GM10248 (cell line): Measurements from ENCODE around the gene LRBA.

ENCODE experiments used
- CTCF ChIA-PET: fragments of 300-600 bp; sonication (Branson Sonifier 250); formaldehyde crosslinking; extraction: SDS; loops from one replicate; lab custom pipeline; 2021; ENCODE audit warnings: antibody characterized with exemption; lab: Yijun Ruan, JAX
- POLR2A ChIA-PET: fragments of 350-650 bp; sonication (Branson Sonifier 250); formaldehyde crosslinking; extraction: SDS; loops from one replicate; lab custom pipeline; 2020; ENCODE audit warnings: antibody characterized with exemption; lab: Yijun Ruan, JAX
- DNase-seq: peaks from one replicate; pipeline ENCODE4 v3.0.0; 2012; ENCODE audit errors: extremely low spot score
- TF ChIP-seq, protein P1 (sequence below): IDR thresholded peaks from 2 replicates; pipeline ENCODE4 v1.5.1; 2012; ENCODE audit warnings: mild to moderate bottlenecking, low read depth; ENCODE audit errors: extremely low read depth, missing control alignments, control extremely low read depth

LRBA gene

DNA sequence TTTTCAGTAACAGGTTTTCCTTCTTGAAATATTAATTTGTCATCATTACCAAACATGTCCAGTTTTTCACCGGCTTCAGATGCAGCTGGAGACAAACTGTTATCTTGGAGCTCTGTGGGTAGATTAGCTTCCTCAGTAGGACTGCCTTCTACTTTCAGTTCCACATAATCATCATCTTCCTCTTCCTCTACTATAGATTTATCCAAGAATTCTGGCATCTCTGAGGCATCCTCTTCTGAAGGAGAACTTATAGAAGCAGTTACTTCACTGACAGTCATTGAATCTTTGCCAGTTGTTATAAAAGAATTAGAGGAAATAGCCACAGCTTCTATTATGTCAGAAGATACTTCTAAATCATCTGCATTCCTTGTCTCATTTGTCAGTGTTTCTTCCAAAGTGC is 162.9 kb downstream of the LRBA start:
- ChIA-PET CTCF (interaction anchor here (0.7 to 1.1 kb wide), 2 partner anchors 15 to 54 kb away, joined by 3 to 4 read pairs; no protein-coding TSS in a partner anchor), POLR2A (no interaction called here)
- DNase-seq: no peak
- TF ChIP-seq, protein P1, sequence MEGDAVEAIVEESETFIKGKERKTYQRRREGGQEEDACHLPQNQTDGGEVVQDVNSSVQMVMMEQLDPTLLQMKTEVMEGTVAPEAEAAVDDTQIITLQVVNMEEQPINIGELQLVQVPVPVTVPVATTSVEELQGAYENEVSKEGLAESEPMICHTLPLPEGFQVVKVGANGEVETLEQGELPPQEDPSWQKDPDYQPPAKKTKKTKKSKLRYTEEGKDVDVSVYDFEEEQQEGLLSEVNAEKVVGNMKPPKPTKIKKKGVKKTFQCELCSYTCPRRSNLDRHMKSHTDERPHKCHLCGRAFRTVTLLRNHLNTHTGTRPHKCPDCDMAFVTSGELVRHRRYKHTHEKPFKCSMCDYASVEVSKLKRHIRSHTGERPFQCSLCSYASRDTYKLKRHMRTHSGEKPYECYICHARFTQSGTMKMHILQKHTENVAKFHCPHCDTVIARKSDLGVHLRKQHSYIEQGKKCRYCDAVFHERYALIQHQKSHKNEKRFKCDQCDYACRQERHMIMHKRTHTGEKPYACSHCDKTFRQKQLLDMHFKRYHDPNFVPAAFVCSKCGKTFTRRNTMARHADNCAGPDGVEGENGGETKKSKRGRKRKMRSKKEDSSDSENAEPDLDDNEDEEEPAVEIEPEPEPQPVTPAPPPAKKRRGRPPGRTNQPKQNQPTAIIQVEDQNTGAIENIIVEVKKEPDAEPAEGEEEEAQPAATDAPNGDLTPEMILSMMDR: no peak

DNA sequence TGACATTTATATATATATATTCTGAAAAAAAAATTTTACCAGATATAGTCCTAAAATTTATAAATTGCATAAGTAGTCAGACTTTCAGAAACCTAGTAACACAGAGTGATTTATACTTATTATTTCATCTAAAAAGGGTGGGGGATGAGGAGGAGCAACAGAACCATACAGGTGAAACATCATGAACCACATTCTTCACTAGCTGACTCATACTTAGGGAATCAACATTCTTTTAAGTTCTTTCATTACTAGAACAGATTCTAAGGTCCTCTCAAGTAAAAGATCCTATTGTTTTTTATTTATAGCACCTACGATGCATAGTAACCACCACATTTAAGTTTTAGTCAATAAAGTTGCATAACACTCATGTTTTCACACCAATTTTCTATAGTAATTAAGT is 166.1 kb downstream of the LRBA start:
- DNase-seq: no peak
- POLR2A ChIA-PET: no interaction called here
- TF ChIP-seq, protein P1: no peak
- CTCF ChIA-PET: interaction anchor here (0.7 to 1.6 kb wide), 3 partner anchors 12 to 64 kb away, joined by 3 to 6 read pairs (median 3); no protein-coding TSS in a partner anchor

DNA sequence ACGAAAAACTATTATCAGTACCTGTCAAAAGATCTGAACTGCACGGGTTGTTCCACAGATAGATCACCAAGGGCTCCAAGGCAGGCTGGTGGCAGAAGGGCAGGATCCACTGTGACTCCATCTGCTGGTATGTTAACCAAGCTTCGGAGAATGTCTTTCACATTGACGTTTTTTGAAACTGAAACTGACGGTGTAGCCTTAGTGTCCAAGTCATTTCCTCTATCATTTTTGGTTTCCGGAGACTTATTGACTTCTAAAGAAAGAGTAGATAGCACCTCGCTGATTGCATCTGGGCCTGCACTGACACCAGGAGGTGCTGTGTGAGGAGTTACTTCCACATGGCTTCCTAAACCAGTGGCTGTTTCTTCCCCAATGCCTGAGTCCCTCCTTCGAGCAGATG is 186.9 kb downstream of the LRBA start:
- CTCF ChIA-PET: interaction anchor here (1.0 to 1.8 kb wide), 6 partner anchors 8 to 462 kb away, joined by 3 to 5 read pairs (median 3); no protein-coding TSS in a partner anchor
- TF ChIP-seq, protein P1: no peak
- DNase-seq: peak; percentile 64
- POLR2A ChIA-PET: no interaction called here

DNA sequence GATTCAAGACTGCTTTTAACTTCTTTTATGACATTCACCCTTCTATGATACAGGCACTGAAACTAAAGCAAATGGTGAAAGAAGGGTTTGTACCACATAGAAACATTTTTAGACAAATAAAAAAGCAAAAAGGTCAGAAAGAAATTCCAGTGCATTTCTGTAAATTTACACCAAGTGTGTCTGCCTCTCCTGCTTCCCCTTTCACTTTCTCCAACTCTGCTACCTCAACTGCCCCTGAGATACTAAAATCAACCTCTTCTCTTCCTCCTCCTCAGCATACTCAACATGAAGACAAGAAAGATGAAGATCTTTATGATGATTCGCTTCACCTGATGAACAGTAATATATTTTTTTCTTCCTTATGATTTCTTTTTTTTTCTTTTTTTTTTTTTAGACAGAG is 187.9 kb downstream of the LRBA start:
- POLR2A ChIA-PET: no interaction called here
- CTCF ChIA-PET: interaction anchor here (1.1 to 1.3 kb wide), 2 partner anchors 16 to 461 kb away, joined by 3 read pairs; no protein-coding TSS in a partner anchor
- TF ChIP-seq, protein P1: no peak
- DNase-seq: no peak

DNA sequence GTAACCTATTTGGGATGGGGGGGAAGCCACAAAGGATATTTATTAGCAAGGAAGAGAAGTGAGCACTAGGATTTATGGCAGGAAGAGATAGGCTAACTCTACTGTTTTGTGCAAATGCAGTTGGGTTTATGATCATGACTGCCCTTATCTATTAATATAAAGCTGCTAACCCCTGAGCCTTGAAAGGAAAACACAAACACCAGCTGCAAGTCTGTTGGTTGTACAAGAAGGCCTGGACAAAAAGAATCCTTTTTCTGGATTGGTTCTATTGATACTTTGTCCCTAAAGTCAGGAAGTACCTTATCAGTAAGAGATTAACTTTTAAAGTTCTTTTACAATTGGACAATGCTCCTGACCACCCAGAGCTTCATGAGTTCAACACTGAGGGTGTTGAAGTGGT is 188.8 kb downstream of the LRBA start:
- DNase-seq: no peak
- ChIA-PET CTCF (interaction anchor here (0.7 to 1.5 kb wide), 3 partner anchors 9 to 33 kb away, joined by 3 read pairs; no protein-coding TSS in a partner anchor), POLR2A (no interaction called here)
- TF ChIP-seq, protein P1: no peak

DNA sequence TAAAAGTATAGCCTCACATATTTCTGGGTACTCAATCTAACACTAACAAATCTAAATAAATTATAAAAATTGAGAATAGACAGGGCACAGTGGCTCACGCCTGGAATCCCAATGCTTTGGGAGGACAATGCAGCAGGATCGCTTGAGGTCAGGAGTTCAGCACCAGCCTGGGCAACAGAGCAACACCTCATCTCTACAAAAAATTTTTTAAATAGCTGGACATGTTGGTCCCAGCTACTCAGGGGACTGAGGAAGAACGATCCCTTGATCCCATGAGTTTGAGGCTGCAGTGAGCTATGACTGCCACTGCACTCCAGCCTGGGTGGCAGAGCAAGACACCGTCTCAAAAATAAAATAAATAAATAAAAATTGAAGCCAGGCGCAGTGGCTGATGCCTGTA is 192.7 kb downstream of the LRBA start:
- DNase-seq: no peak
- CTCF ChIA-PET: no interaction called here
- TF ChIP-seq, protein P1: no peak
- POLR2A ChIA-PET: no interaction called here

DNA sequence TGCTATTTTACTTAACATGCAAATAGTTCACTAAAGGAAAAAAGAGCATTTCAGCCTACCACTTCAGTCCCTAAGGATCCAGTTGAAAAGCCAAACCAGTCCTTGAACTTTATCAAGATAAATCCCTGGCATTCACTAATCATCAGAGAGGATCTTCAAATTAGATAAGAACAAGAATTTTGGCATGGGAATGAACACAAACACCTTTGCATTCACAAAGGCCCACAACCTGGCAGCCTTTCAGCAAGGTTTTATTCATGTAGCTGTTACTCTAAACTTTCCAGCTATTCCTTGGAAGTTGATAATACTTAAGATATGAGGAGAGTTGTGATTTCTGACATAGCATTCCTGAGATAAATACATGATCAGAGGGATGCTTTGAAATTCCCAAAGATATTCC is 193.4 kb downstream of the LRBA start:
- CTCF ChIA-PET: no interaction called here
- POLR2A ChIA-PET: no interaction called here
- no peak for DNase-seq
- TF ChIP-seq, protein P1: no peak
